ENCODE results near the gene KIF17.
"Not testable (repeated sequence)": the region's sequence is repeated elsewhere in the genome, so short reads cannot be mapped to it uniquely, and the experiment has no call there.

KIF17 gene

GRCh38 chr1:20727746-20728316, 10.0 kb upstream of the KIF17 start:
- DNase-seq (ENCODE audit: low spot score), result no peak

DNA sequence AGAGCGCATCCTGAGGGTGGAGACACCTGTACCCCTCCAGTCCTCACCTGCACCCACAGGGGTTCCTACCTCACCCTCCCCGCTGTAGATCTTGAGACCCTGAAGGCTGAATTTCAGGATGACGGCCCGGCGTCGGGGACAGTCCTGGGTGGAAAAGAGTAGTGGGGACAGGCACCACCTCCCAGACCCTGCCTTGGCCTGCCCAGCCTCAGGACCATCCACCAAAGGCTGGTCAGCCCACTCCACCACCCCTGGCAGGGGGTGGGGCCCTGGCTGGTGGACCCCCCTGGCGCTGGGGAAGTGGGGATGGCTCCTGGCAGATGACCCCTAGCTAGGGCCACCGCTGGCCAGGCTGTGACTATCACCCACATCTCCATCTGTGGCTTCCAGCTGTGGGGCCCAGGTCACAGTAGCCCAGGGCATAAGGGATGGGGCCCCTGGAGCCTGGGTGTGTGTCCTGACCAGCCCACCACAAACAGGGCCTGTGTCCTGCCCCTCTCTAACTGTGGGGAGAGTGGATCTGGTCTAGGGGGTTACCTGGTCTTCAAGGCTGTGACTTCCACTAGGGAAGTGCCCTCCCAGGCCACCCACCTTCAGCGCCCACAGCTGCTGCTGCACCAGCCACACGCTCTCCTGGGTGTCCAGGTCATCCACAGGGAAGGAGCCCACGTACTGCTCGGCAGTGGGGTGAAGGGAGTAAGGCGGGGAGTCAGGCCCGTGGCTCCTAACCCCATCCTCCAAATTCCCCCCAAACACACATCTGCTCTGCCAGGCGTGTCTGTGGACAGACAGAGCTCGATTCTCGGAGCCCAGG, 9.3 kb upstream of the KIF17 start:
- no peak for DNase-seq (ENCODE audit: low spot score)

- DNase-seq (ENCODE audit: low spot score), result no peak
These were observed 8.5 kb upstream of the KIF17 start for GRCh38 chr1:20726118-20726911.

DNA sequence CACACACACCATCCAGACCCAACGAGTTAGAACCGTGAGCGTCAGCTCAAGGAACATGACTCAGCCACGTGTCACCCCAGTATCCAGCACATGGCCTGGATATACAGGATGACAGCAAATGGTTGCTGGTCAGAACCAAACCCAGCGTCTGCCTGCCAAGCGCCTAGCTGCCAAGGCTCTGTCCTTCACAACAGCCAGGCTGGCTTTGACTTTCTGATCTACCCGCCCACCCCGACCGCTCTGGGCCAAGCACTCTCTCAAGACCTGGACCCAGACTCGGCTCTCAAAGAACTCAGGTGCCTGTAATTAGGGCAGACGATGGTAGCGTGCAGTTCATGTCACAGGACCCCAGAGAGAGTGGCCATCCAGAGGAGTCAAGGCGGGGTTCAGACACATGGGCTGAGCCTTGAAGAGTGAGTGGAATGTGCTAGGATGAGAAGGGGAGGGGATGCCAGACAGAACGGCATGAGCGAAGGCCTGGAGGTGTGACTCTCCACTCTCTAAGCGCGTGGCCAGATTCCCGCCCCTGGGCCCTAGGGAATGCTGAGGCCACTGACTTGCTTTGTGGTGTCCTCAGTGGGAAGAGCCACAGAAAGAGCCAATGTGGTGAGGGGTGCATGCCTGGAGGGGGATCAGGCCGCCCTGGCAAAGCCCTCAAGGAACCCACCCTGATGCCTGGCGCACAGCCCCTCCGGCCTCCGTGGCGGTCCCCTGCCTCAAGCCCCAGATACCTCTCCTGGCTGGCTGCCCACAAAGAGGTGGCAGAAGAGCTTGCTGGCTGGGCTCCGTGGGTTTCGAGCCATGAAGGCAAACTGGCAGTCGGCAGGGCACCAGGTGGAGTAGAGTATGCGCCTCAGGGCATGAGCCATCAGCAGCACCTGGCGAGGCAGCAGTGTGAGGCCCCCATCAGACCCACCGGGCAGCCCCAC, 7.6 kb upstream of the KIF17 start:
- DNase-seq (ENCODE audit: low spot score), result no peak

GRCh38 chr1:20724364-20725188, 6.8 kb upstream of the KIF17 start:
- no peak for DNase-seq (ENCODE audit: low spot score)

- no peak for DNase-seq (ENCODE audit: low spot score)
These were observed 5.9 kb upstream of the KIF17 start for GRCh38 chr1:20723537-20724363.

DNA sequence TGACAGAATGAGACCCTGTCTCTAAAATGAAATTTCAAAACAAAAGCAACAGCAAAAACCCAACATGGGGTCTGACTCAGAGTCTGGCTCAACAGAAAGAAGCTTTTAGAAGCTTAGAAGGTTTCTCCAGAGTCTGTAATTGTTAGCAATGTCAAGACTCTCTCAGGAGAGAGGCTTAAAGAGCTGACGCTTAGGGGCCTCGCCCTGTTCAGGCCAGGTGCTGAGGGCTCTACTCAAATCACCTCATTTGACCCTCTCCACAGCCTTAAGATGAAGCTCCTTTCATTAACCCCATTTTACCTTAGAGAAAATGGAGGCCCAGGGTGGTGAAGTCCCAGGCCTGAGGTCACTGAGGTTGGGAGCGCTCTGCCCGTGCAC, 5.3 kb upstream of the KIF17 start:
- no peak for DNase-seq (ENCODE audit: low spot score)

DNA sequence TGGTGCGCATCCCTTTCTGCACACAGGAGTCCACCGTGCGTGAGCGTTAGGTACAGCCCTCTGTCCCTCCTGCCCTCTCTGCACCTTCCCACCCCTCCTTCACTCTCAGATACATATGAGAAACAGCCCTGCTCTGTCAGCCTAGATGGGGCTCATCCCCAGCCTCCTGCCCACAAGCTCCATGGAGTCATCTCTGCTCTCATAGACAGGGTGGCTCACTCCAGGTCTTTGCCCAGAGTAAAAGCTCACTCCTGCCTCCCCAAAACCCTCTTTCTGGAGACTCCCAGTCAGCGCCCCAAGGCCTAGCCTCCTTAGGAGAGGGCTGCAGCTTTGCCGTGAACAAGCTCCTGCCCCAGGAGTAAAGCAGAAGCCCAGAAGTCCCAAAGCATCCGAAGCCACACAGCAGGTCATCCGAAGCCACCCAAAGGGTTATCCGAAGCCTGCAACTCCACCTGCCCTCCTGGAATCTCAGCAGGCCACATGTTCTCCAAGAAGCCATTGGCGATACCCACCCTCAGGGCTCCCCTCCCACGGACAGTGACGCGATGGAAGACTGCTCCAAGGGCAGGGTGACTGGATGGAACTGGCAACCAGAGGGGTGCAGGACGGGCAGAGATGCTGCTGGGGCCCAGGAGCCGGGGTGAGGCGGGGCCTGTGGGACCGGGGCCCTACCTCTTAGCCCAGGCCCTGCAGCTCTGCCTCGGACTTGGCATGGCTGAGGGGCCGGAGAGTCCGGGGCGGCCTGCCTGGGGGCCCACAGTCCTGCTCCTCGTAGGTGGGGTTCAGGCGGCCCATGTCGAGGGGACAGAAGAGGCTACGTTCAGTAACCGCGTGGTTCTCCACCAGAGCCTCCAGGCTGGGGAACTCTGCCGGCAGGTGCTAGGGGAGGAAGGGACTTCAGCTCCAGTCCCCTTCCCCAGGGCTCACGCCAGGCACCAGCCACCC, 3.6 kb upstream of the KIF17 start:
- no peak for DNase-seq (ENCODE audit: low spot score)

DNA sequence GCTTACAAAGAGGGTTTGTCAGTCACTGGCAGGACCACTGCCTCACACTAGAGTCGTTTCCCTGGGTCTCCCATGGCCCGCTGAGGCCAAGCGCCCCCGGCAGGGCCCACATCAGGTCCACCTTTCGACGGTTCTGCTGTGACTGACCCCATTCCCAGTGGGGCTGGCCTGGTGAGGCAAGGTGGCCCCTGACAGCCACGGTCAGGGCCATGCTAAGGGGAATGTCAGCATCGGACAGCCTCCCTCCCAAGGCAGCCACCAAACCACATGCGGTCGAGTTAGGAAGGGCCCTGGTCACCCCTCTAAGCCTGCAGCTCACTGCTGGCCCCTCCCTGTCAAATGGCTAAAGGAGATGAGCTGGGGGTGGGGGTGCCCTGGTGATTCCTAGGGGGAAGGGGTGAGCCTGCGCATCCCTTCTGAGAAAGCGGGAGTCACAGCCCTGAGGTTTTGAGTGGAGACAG, 2.9 kb upstream of the KIF17 start:
- no peak for DNase-seq (ENCODE audit: low spot score)

GRCh38 chr1:20719871-20720620, 2.2 kb upstream of the KIF17 start:
- DNase-seq (ENCODE audit: low spot score), result no peak

- no peak for DNase-seq (ENCODE audit: low spot score)
These were observed 1.5 kb upstream of the KIF17 start for GRCh38 chr1:20719261-20719660.

- DNase-seq (ENCODE audit: low spot score), result not testable (repeated sequence)
These were observed 606 bp upstream of the KIF17 start for GRCh38 chr1:20718343-20718882.

- DNase-seq (ENCODE audit: low spot score), result no peak
These were observed 1.6 kb downstream of the KIF17 start for GRCh38 chr1:20716232-20716631.

- DNase-seq (ENCODE audit: low spot score), result no peak
These were observed 2.4 kb downstream of the KIF17 start for GRCh38 chr1:20715406-20715805.

GRCh38 chr1:20713440-20713839, 4.4 kb downstream of the KIF17 start:
- DNase-seq (ENCODE audit: low spot score), result no peak

- DNase-seq (ENCODE audit: low spot score), result no peak
These were observed 5.6 kb downstream of the KIF17 start for GRCh38 chr1:20712215-20712577.

DNA sequence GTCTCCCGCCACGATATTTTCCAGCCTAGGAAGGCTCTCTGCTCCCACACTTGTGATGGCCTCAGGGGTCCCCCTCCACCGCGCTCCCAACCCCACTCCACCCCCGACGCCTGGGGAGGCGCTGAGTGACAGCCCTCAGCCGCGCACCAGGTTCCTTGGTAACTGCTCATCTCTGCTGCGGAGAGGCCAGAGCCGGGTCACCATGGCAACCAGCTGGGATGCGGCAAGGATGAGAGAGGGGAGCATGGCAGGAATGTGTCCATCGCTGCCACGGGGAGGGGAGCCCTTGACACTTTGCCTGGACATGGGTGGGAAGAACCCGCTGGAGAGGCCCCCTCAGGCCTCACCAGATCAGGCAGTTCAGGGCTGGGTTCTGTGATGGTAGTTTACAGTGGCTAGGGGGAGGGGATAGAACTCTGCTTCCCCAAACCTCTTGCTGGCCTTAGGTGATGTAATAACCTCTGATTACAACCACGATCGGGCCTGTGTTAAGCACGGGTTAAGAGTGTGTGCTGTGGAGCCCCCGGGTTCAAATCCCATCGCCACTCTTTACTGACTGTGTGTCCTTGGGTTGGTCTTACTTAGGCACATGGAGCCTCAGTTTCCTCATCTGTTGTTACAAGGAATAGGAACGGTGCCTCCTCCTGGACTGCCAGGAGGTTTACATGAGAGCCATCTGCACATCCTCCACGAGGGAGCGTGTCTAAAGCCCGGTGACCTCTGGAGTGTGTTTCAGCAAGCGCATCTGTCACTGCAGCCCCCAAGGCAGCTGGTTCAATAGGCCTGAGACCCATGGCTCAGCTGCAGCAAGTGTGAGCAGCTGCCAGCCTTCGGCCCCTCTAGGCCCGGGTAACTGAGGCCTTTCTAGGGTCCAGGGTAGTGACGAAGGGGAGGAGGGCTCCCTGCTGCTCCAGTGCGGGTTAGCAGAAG, 6.3 kb downstream of the KIF17 start:
- no peak for DNase-seq (ENCODE audit: low spot score)
